Colon (tissue), 2 donors: ENCODE data around the gene SCD5.

Experiments used
- FAIRE-seq: peaks from 2 replicates; lab custom pipeline; 2012; peaks lifted over from hg19 to GRCh38; lab: Jason Lieb, UNC
- donor health status: control.
- donor health status: control.

Gene SCD5

GRCh38 chr4:82630079-82630478 is 168.5 kb downstream of the SCD5 start:
- FAIRE-seq = no peak

GRCh38 chr4:82629238-82630000 is 169.2 kb downstream of the SCD5 start:
- FAIRE-seq = no peak

- FAIRE-seq = no peak
Observed at GRCh38 chr4:82626251-82626868, 172.2 kb downstream of the SCD5 start.

- no peak for FAIRE-seq
Observed at GRCh38 chr4:82624819-82625218, 173.8 kb downstream of the SCD5 start.

- no peak for FAIRE-seq
Observed at GRCh38 chr4:82623121-82623683, 175.4 kb downstream of the SCD5 start.

- FAIRE-seq = no peak
Observed at GRCh38 chr4:82621251-82621650, 177.3 kb downstream of the SCD5 start.

GRCh38 chr4:82620126-82620735 is 178.4 kb downstream of the SCD5 start:
- no peak for FAIRE-seq

GRCh38 chr4:82618103-82618720 is 180.4 kb downstream of the SCD5 start:
- FAIRE-seq = no peak

GRCh38 chr4:82614838-82615449 is 183.7 kb downstream of the SCD5 start:
- FAIRE-seq = no peak

GRCh38 chr4:82613121-82613520 is 185.5 kb downstream of the SCD5 start:
- no peak for FAIRE-seq

- FAIRE-seq = no peak
Observed at GRCh38 chr4:82611982-82612381, 186.6 kb downstream of the SCD5 start.

GRCh38 chr4:82611527-82611926 is 187.1 kb downstream of the SCD5 start:
- no peak for FAIRE-seq

- no peak for FAIRE-seq
Observed at GRCh38 chr4:82610041-82610440, 188.6 kb downstream of the SCD5 start.

GRCh38 chr4:82606622-82607021 is 192.0 kb downstream of the SCD5 start:
- FAIRE-seq = no peak

- FAIRE-seq = no peak
Observed at GRCh38 chr4:82604522-82604921, 194.1 kb downstream of the SCD5 start.

GRCh38 chr4:82601242-82602015 is 197.2 kb downstream of the SCD5 start:
- no peak for FAIRE-seq

GRCh38 chr4:82599336-82599735 is 199.3 kb downstream of the SCD5 start:
- FAIRE-seq = no peak

- no peak for FAIRE-seq
Observed at GRCh38 chr4:82594456-82594855, 204.1 kb downstream of the SCD5 start.

- no peak for FAIRE-seq
Observed at GRCh38 chr4:82593411-82593810, 205.2 kb downstream of the SCD5 start.

- no peak for FAIRE-seq
Observed at GRCh38 chr4:82592639-82593038, 206.0 kb downstream of the SCD5 start.

GRCh38 chr4:82591592-82591991 is 207.0 kb downstream of the SCD5 start:
- FAIRE-seq = no peak
